ENCODE data around the gene DOC2B. TPM values are rescaled to one million over a fixed set of nuclear protein-coding genes. Genes with fewer than 3 reads are reported as not detected.

The DOC2B gene
- total RNA-seq, 1 experiment from 2014 or later = 0.17 TPM

DNA sequence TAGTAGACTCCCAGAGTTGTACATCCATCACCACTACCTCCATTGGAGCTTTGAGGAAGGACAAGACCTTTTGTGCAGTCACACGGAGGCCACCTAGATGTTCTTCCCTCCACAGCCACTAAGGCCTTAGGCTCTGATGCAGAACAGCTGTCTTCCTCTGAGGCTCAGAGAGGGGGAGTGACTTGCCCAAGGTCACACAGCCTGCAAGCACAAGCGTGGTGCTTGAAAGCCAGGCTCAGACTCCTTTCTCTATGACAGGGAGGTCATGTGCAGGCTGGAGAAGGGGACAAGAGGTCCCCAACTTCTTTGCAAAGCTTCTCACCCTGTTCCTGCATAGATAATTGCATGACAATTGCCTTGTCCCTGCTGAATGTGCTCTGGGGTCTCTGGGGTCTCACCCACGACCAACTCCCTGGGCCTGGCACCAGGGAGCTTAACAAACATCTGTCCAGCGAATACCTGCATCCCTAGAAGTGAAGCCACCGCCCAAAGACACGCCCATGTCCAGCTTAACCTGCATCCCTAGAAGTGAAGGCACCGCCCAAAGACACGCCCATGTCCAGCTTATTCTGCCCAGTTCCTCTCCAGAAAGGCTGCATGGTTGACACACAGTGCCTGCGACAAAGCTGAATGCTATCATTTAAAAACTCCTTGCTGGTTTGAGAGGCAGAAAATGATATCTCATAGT, 31.4 kb downstream of the DOC2B start:
- no peaks in the 10 kb centered on the region for H3K36me3 ChIP-seq (ENCODE audit: insufficient read depth, low read length, poor library complexity, severe bottlenecking)
- H3K4me1 ChIP-seq (ENCODE audit: insufficient read depth, low read length, poor library complexity, severe bottlenecking) = no peaks in the 10 kb centered on the region
- POLR2A ChIA-PET (ENCODE audit: low non-redundant PET) = no interaction called here
- intact Hi-C loops (cut with micrococcal nuclease; ENCODE audit: unreplicated experiment) = no loop called here
- TF ChIP-seq CTCF (conservative IDR thresholded peaks at IDR 0.05; ENCODE audit: low read depth, low read length) = no peak
- no peak for TF ChIP-seq EZH2 (IDR thresholded peaks at IDR 0.05; ENCODE audit: borderline replicate concordance, low read depth, low read length, poor library complexity, severe bottlenecking)
- no peaks in the 10 kb centered on the region for H3K9me3 ChIP-seq (ENCODE audit: low read depth, low read length, poor library complexity, severe bottlenecking)
- CTCF ChIA-PET = no interaction called here
- H3K4me3 ChIP-seq (ENCODE audit: low read depth, low read length, poor library complexity, severe bottlenecking) = no peak overlapping the region
- no peak overlapping the region for H3K27ac ChIP-seq (ENCODE audit: low read depth, low read length, poor library complexity, severe bottlenecking)
- no peak for DNase-seq (ENCODE audit: low spot score)
- no peaks in the 10 kb centered on the region for H3K27me3 ChIP-seq (replicated peaks; ENCODE audit: insufficient read depth, low read depth, low read length, poor library complexity)
- no TSS peak for BruUV-seq (replicated peaks)

DNA sequence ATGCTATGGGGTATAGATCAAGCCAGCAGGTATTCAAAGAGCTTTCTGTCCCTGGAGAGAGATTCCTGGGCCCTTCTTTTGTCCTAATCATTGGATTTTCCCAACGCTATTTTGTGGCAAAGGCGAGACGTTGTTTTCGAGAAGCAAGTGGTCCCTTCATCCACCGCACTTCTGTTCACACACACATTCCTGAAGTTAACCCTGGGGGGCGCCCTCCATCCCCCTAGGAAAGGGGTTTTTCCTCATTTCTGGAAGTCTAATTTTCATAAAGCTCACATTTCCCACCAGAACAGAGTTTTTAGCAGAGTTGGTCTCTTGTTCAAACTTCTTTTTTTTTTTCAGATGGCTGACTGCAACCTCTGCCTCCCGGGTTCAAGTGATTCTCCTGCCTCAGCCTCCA, 32.2 kb downstream of the DOC2B start:
- TF ChIP-seq EZH2 (IDR thresholded peaks at IDR 0.05; ENCODE audit: borderline replicate concordance, low read depth, low read length, poor library complexity, severe bottlenecking) (no peak), CTCF (conservative IDR thresholded peaks at IDR 0.05; ENCODE audit: low read depth, low read length) (no peak; the same call in 1 of the 2 replicates)
- ChIA-PET CTCF (no interaction called here), POLR2A (ENCODE audit: low non-redundant PET) (no interaction called here)
- Histone ChIP-seq H3K27ac (ENCODE audit: low read depth, low read length, poor library complexity, severe bottlenecking) (no peak overlapping the region), H3K36me3 (ENCODE audit: insufficient read depth, low read length, poor library complexity, severe bottlenecking) (no peaks in the 10 kb centered on the region), H3K4me1 (ENCODE audit: insufficient read depth, low read length, poor library complexity, severe bottlenecking) (no peaks in the 10 kb centered on the region), H3K4me3 (ENCODE audit: low read depth, low read length, poor library complexity, severe bottlenecking) (no peak overlapping the region), H3K9me3 (ENCODE audit: low read depth, low read length, poor library complexity, severe bottlenecking) (no peaks in the 10 kb centered on the region), H3K27me3 (replicated peaks; ENCODE audit: insufficient read depth, low read depth, low read length, poor library complexity) (no peaks in the 10 kb centered on the region)
- intact Hi-C loops (cut with micrococcal nuclease; ENCODE audit: unreplicated experiment) = no loop called here
- no peak for DNase-seq (ENCODE audit: low spot score)
- BruUV-seq (replicated peaks) = no TSS peak

GRCh38 chr17:148757-149156, 32.7 kb downstream of the DOC2B start:
- CTCF ChIA-PET = no interaction called here
- Histone ChIP-seq H3K4me1 (ENCODE audit: insufficient read depth, low read length, poor library complexity, severe bottlenecking) (no peaks in the 10 kb centered on the region), H3K36me3 (ENCODE audit: insufficient read depth, low read length, poor library complexity, severe bottlenecking) (no peaks in the 10 kb centered on the region), H3K9me3 (ENCODE audit: low read depth, low read length, poor library complexity, severe bottlenecking) (no peaks in the 10 kb centered on the region), H3K27ac (ENCODE audit: low read depth, low read length, poor library complexity, severe bottlenecking) (no peak overlapping the region), H3K27me3 (replicated peaks; ENCODE audit: insufficient read depth, low read depth, low read length, poor library complexity) (no peaks in the 10 kb centered on the region), H3K4me3 (ENCODE audit: low read depth, low read length, poor library complexity, severe bottlenecking) (no peak overlapping the region)
- BruUV-seq (replicated peaks) = no TSS peak
- POLR2A ChIA-PET (ENCODE audit: low non-redundant PET) = no interaction called here
- intact Hi-C loops (cut with micrococcal nuclease; ENCODE audit: unreplicated experiment) = no loop called here
- TF ChIP-seq EZH2 (IDR thresholded peaks at IDR 0.05; ENCODE audit: borderline replicate concordance, low read depth, low read length, poor library complexity, severe bottlenecking) (no peak), CTCF (conservative IDR thresholded peaks at IDR 0.05; ENCODE audit: low read depth, low read length) (no peak)
- no peak for DNase-seq (ENCODE audit: low spot score)
